Transverse colon (tissue), 3 donors: ENCODE data around the gene GPR34.

Source experiments
- EP300 ChIP-seq: sonication (generic); formaldehyde crosslinking; IDR thresholded peaks from one replicate; pipeline ENCODE4 v1.6.1; 2017; ENCODE audit warnings: antibody characterized with exemption, low read depth
- TF ChIP-seq, protein P1 (sequence below), 5 experiments: fragments of 200-600 bp in 3 of 5; fragments of 450-650 bp in 2 of 5; sonication (generic) in 3 of 5; IDR thresholded peaks; 1 replicate in 2 of 5; 2 replicates in 3 of 5; pipeline ENCODE4 v1.5.1; 2016 to 2017; ENCODE audit warnings: antibody characterized with exemption in 5 of 5, inconsistent platforms in 3 of 5, mild to moderate bottlenecking in 2 of 5, moderate library complexity in 1 of 5

DNA sequence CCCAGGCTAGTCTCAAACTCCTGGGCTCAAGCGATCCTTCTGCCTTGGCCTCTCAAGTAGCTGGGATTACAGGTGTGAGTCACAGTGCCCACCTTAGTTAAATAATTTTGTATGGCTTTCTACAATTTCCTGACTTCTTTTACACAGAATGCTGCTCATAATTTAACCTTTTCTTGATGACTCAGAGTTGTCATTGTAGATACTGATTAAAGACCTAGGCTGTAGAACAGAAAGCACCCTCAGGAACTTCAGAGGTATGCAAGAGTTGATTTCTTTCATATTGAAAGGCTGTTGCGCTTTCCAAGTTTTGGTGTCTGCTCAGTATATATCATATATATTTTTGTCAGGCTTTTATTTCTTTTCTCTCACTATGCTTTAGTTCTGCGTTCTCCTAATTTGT, 21.1 kb upstream of the GPR34 start:
- TF ChIP-seq EP300 = no peak
- TF ChIP-seq, protein P1, sequence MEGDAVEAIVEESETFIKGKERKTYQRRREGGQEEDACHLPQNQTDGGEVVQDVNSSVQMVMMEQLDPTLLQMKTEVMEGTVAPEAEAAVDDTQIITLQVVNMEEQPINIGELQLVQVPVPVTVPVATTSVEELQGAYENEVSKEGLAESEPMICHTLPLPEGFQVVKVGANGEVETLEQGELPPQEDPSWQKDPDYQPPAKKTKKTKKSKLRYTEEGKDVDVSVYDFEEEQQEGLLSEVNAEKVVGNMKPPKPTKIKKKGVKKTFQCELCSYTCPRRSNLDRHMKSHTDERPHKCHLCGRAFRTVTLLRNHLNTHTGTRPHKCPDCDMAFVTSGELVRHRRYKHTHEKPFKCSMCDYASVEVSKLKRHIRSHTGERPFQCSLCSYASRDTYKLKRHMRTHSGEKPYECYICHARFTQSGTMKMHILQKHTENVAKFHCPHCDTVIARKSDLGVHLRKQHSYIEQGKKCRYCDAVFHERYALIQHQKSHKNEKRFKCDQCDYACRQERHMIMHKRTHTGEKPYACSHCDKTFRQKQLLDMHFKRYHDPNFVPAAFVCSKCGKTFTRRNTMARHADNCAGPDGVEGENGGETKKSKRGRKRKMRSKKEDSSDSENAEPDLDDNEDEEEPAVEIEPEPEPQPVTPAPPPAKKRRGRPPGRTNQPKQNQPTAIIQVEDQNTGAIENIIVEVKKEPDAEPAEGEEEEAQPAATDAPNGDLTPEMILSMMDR (IDR thresholded peaks at IDR 0.05) = no peak
